Left cardiac atrium (tissue), 4 donors: ENCODE measurements around the gene PELO. TPM values are rescaled to one million over a fixed set of nuclear protein-coding genes. Genes with fewer than 3 reads are reported as not detected.
A peak's percentile ranks its signal among the peaks of the same experiment; 100 is the strongest.

Source experiments
- ATAC-seq, 2 donors: fragments of 200-7000 bp; cut with Tn5 transposase; one replicate each; pipeline ENCODE4 v1.9.1; 2020; ENCODE audit warnings: mild to moderate bottlenecking in 2 of 2, moderate library complexity in 2 of 2
- DNase-seq: peaks from one replicate; pipeline ENCODE4 v3.0.0-alpha.2; 2020
- intact Hi-C, 2 donors: fragments of 100-400 bp; cut with DNase I; formaldehyde crosslinking; loops; one replicate each; pipeline versions ENCODE4 v1.14.1 to v1.15.1; 2022 to 2023
- total RNA-seq, 2 donors: library from RNA; stranded (reverse); fragmentation: NEBNext Ultra II Directional; extraction: Animal tissue kit (Norgen Biotek cat#: 25700); gene quantifications; one replicate each; pipeline ENCODE4 v1.2.1, GENCODE V29; 2021
- donor health status: DM: no; HTN: yes; CAD: no.
- donor health status: DM: no; HTN: yes; CAD: no; lungs with severe emphysema.
- donor health status: DM: yes; HTN: yes; CAD: no.
- donor health status: Dilated cardiomyopathy.

The PELO gene
- total RNA-seq, 2 donors from 2014 or later = 16.1 to 23.6 TPM

DNA sequence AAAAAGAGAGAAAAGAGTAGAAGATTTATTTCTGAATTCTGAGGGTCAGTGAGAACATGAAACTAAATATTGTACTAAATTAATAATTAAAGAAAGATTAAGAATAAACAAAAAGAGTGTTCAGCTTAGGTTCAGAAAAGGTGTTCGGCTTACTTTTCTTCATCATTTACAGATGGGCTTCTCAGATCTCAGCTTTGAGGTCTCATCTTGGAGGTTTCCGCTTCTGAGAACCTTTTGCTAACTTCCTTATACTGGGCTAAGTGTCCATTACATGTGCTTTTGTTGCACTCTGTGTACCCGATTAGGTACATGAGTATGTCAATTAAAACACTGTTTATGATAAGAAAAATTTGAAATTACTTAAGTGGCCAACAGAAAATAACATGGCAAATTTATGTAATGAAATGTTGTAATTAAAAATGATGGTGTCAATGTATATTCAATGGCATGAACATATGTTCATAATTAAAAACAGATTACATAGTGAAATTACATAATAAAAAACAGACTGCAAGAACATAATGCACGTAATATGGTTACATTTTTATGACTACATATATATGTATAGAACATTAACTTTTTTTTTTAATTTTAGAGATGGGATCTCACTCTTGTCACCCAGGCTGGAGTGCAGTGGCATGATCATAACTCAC is 17.3 kb upstream of the PELO start:
- DNase-seq = no peak
- intact Hi-C loops = no loop called here
- ATAC-seq = no peak

GRCh38 chr5:52771343-52772039 is 16.2 kb upstream of the PELO start:
- DNase-seq = no peak
- intact Hi-C loops = no loop called here
- no peak for ATAC-seq

- intact Hi-C loops = no loop called here
- ATAC-seq (no peak), DNase-seq (no peak)
Measured at GRCh38 chr5:52772668-52773067, 15.0 kb upstream of the PELO start.

DNA sequence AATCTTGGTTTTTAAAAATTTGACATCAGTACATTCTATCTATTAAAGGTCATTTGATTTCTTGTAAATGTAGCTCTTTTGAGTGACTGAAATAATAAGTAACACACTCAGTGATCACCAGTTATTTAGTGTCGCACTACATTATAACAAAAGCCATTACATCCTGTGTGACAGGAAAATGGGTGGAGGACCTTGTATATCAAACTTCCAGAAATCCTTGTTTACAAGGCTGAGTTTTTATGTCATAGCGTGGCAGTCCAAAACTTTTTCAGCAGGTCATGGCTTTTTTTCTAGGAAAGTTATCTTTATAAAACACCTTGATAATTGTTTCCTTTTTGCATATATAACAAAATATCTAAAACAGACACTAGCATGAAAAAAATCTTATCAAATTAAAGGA is 14.4 kb upstream of the PELO start:
- intact Hi-C loops = no loop called here
- ATAC-seq (no peak), DNase-seq (no peak)

GRCh38 chr5:52774005-52774410 is 13.7 kb upstream of the PELO start:
- no peak for DNase-seq
- intact Hi-C loops = no loop called here
- ATAC-seq = no peak

DNA sequence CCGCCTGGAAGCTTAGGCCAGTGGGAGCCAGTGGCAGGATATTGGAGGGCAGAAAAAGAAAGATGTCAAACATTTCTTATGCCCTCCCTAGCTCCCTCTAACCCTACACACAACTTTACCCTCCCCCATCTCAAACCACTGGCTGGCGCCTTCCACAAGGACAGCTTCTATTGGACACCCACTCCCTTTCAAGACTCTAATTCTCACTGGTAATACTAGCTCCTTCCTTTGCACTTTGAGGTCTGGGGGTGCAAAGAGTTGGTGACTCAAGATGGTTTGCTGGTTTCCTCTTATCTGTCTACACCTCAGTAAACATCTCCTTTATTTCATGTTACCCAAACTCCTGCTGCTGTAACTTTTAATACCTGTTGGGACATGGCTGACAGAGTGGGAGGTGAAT is 11.6 kb upstream of the PELO start:
- intact Hi-C loops = no loop called here
- ATAC-seq (peak; percentile 33 to 55), DNase-seq (no peak)

- intact Hi-C loops = no loop called here
- no peak for ATAC-seq
- DNase-seq = no peak
Measured at GRCh38 chr5:52777186-52777585, 10.5 kb upstream of the PELO start.

DNA sequence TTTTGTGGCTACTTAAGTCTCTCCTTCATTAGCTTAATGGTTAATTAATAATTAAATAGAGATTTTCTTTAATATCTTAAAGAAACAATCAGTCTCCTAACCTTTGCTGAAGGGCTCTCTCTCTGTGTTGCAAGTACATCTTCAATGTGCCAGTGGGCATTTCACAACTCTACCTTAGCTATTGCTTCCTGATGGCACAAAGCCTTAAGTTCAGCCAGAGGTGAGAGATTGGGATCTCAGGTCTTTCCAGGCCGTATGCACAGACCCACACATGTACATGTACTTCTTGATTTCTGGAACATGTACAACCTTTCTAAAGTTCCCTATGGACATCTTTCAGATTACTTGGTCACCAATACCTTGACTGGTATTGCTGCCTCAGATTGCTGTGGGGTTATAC is 8.9 kb upstream of the PELO start:
- no peak for DNase-seq
- no peak for ATAC-seq
- intact Hi-C loops = no loop called here

DNA sequence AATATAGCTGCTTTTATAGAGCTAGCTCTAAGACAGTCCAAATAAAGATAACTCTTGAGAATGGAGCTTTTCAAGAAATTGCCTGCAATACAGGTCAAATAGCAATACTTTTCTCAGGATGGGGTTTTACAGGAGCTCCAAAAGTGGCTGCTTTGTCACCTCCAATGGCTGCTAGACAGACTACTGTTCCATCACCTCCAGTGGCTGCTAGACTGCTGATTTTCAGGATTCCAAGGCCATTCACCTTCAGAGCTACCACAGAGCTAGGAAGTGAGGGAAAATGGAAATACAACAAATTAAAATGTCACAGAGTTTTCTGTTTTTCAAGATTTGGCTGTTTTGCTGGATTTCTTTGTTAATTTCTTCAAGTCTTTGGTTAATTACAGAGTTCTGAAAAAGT is 8.5 kb upstream of the PELO start:
- intact Hi-C loops = no loop called here
- DNase-seq = no peak
- ATAC-seq = no peak

DNA sequence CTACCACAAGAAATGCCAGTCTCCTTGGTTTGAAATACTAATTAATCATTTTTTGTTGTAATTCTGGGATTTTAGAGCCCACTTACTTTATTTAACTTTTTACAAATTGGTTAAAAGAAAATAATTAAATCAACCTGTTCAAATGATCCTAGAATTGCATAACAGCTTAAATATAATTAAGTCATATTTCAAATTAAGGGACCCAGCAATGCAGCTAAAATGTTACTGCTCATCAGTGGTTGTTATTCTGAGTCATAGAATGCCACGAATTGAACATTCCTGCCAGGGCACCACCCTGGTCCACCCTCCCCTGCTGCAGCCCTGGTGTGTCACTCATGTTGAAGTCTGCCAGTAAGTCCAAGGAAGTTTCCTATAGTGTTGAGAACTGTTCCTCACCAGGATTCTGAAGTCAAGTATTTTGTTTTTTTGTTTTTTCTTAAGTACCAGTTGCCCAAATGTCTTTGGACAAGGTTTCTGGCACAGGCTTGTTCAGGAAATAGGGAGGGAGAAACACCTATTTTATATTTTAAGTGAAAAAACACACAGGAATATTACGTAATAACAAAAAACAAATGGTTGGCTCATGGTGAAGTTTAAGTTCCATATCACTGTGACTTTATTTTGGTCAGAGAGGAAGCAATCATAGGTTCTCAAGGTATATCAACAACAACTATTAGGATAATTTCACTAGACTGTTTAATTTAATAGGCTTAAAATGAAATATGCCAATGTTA is 4.3 kb upstream of the PELO start:
- peak in 1 of 2 donors; percentile 34 for ATAC-seq
- intact Hi-C loops = no loop called here
- DNase-seq = no peak

- no peak for ATAC-seq
- DNase-seq = no peak
- intact Hi-C loops = loop anchor here (5.0 kb wide), 2 partner anchors 92 to 133 kb away; no protein-coding TSS in a partner anchor
Measured at GRCh38 chr5:52784737-52785136, 3.0 kb upstream of the PELO start.

DNA sequence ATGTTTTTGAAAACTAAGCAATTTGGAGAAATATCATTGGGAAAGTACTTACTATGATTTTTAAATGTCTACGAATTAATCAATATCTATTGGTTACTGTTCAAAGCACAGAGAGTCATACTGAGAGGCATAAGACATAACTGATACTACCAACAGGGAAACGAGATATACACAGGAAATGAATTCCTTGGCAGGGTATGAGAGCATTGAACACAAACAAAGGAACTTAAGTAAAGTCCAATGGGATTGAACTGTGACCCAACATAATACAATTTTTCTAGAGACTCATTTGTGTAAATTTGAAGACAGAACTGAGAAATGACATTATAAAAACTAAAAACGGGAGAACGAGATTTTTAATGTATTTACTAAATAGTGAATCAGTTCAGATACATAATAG is 1.3 kb upstream of the PELO start:
- DNase-seq (no peak), ATAC-seq (no peak)
- intact Hi-C loops = loop anchor here (5.0 kb wide), 2 partner anchors 94 to 131 kb away; no protein-coding TSS in a partner anchor

GRCh38 chr5:52786949-52787599 is 642 bp upstream of the PELO start:
- intact Hi-C loops = loop anchor here (5.0 kb wide), 2 partner anchors 95 to 130 kb away; no protein-coding TSS in a partner anchor
- DNase-seq (no peak), ATAC-seq (peak in 1 of 2 donors; percentile 37)

DNA sequence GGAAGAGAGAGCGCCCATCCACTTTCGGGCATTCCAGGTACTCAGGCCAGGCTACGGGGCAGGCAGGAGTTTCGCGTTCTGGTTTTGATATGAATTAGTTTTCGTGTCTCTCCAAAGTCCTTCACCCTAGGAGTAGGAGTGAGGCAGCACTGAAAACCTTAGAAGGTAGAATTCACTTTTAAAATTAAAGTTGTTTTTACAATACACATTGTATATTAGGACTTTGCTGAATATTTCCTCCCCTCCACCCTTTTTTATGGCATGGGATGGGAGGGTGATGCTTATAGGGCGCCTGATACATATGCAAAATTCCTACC is 747 bp downstream of the PELO start:
- ATAC-seq = no peak
- intact Hi-C loops = loop anchor here (5.0 kb wide), 2 partner anchors 96 to 129 kb away; no protein-coding TSS in a partner anchor
- no peak for DNase-seq

DNA sequence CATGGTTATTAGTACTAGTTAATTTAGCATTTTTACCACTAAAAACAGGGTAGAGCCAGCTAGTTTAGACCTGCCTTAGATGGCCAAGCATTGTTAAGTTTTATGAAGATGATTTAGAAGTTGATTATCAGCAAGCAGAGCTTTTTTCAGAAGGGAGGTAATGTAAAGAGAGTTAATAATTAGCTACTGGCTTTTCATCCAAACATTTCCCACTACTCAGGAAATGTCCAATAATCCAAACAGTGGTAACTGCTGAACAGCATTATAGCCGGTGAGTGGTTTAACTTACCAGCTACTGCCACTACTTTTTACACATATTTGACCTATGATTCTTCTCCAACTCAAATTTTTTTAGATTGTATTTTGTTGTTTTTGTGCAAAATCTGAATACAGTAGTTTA is 1.7 kb downstream of the PELO start:
- no peak for DNase-seq
- intact Hi-C loops = loop anchor here (5.0 kb wide), 2 partner anchors 97 to 128 kb away; no protein-coding TSS in a partner anchor
- no peak for ATAC-seq

DNA sequence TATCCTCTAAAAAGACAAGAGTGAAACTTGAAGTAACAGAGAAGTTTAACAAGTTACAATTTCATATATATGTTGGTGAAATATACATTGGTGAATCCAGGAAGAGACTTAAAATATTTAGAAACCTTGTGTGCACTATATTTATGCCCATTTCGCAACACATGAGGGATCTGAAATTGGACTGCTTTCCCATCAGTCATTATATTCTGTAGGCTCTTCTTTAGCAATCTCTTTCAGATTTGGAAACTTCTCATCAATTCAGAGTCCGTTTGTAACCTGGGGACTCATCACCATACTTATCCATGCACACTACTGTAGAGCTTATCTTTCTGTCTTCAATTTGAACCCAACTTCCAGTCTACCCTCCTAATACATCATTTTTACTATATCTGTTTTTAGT is 2.1 kb downstream of the PELO start:
- intact Hi-C loops = loop anchor here (5.0 kb wide), 2 partner anchors 98 to 127 kb away; no protein-coding TSS in a partner anchor
- ATAC-seq = no peak

GRCh38 chr5:52791366-52791765 is 3.6 kb downstream of the PELO start:
- no peak for ATAC-seq
- no peak for DNase-seq
- intact Hi-C loops = no loop called here

More for the DNA sequence above, 2.1 kb downstream of the PELO start:
- DNase-seq = no peak

- DNase-seq (no peak), ATAC-seq (no peak)
- intact Hi-C loops = no loop called here
Measured at GRCh38 chr5:52794519-52794918, 6.8 kb downstream of the PELO start.

- intact Hi-C loops = no loop called here
- DNase-seq (no peak), ATAC-seq (no peak)
Measured at GRCh38 chr5:52796031-52796430, 8.3 kb downstream of the PELO start.
